ENCODE data around the gene CRYBA1. TPM values are rescaled to one million over a fixed set of nuclear protein-coding genes. Genes with fewer than 3 reads are reported as not detected.
"Not testable (repeated sequence)": the region's sequence is repeated elsewhere in the genome, so short reads cannot be mapped to it uniquely, and the experiment has no call there.

Gene CRYBA1
- polyA plus RNA-seq, 1 donor (not counting 4 experiments of a cell fraction or from before 2014, with no cell fraction given), result not detected

- no peaks in the 10 kb centered on the region for H3K79me2 ChIP-seq (ENCODE audit: control insufficient read depth, insufficient read depth, low read length)
- no peak overlapping the region for H3K27ac ChIP-seq (ENCODE audit: control insufficient read depth, insufficient read depth, low read length)
- H3K9me3 ChIP-seq (ENCODE audit: control insufficient read depth, low read depth, low read length), result no peaks in the 10 kb centered on the region
- peak overlapping the region; percentile 59 for H3K4me2 ChIP-seq (ENCODE audit: control insufficient read depth, extremely low read depth, insufficient read depth, low read depth, low read length)
- no peak overlapping the region for H3K9ac ChIP-seq (ENCODE audit: control insufficient read depth, extremely low read depth, insufficient read depth, low read length)
- H4K20me1 ChIP-seq (ENCODE audit: control insufficient read depth, extremely low read depth, insufficient read depth, low read length), result no peaks in the 10 kb centered on the region
- no peaks in the 10 kb centered on the region for H3K27me3 ChIP-seq (ENCODE audit: control insufficient read depth, extremely low read depth, insufficient read depth, low read length)
- TF ChIP-seq EZH2 (IDR thresholded peaks at IDR 0.05; ENCODE audit: low read length), result no peak
- TF ChIP-seq CTCF (optimal IDR thresholded peaks at IDR 0.05 in 1 of 3, IDR thresholded peaks at IDR 0.05 in 1 of 3, conservative IDR thresholded peaks at IDR 0.05 in 1 of 3; ENCODE audit: extremely low read depth in 1 of 3, insufficient read depth in 2 of 3, low read length in 3 of 3), result peak; percentile 80 to 90 (median 85)
- H3K36me3 ChIP-seq (ENCODE audit: control insufficient read depth in 2 of 2, extremely low read depth in 1 of 2, insufficient read depth in 2 of 2, low read length in 2 of 2), result no peaks in the 10 kb centered on the region
- dilution Hi-C loops (cut with MboI; ENCODE audit: extremely low pct_ligation_motif_present, low sequenced_read_pairs), result no loop called here
- FAIRE-seq, result peak; percentile 84
- no peaks in the 10 kb centered on the region for H3K9me1 ChIP-seq (ENCODE audit: control insufficient read depth, extremely low read depth, insufficient read depth, low read length)
- H2AFZ ChIP-seq (ENCODE audit: control insufficient read depth, low read length), result peak overlapping the region; percentile 19
- DNase-seq (ENCODE audit: low read depth, low spot score), result no peak
- H3K4me3 ChIP-seq (ENCODE audit: control insufficient read depth in 2 of 3, extremely low read depth in 1 of 3, insufficient read depth in 2 of 3, low read depth in 1 of 3, low read length in 3 of 3), result no peak overlapping the region
- peaks cover 39% of the 10 kb centered on the region for H3K4me1 ChIP-seq (ENCODE audit: control insufficient read depth, extremely low read depth, insufficient read depth, low read length)
Observed at GRCh38 chr17:29219378-29220047, 27.1 kb upstream of the CRYBA1 start.

- H3K27ac ChIP-seq (ENCODE audit: control insufficient read depth, insufficient read depth, low read length); dilution Hi-C loops (cut with MboI; ENCODE audit: extremely low pct_ligation_motif_present, low sequenced_read_pairs); H3K9ac ChIP-seq (ENCODE audit: control insufficient read depth, extremely low read depth, insufficient read depth, low read length); H3K79me2 ChIP-seq (ENCODE audit: control insufficient read depth, insufficient read depth, low read length); H3K4me3 ChIP-seq (ENCODE audit: control insufficient read depth in 2 of 3, extremely low read depth in 1 of 3, insufficient read depth in 2 of 3, low read depth in 1 of 3, low read length in 3 of 3); H3K4me2 ChIP-seq (ENCODE audit: control insufficient read depth, extremely low read depth, insufficient read depth, low read depth, low read length); H3K9me3 ChIP-seq (ENCODE audit: control insufficient read depth, low read depth, low read length); H3K9me1 ChIP-seq (ENCODE audit: control insufficient read depth, extremely low read depth, insufficient read depth, low read length); H2AFZ ChIP-seq (ENCODE audit: control insufficient read depth, low read length); DNase-seq (ENCODE audit: low read depth, low spot score); H3K27me3 ChIP-seq (ENCODE audit: control insufficient read depth, extremely low read depth, insufficient read depth, low read length); H3K36me3 ChIP-seq (ENCODE audit: control insufficient read depth in 2 of 2, extremely low read depth in 1 of 2, insufficient read depth in 2 of 2, low read length in 2 of 2); H4K20me1 ChIP-seq (ENCODE audit: control insufficient read depth, extremely low read depth, insufficient read depth, low read length); FAIRE-seq: not testable (repeated sequence)
- peaks cover 24% of the 10 kb centered on the region for H3K4me1 ChIP-seq (ENCODE audit: control insufficient read depth, extremely low read depth, insufficient read depth, low read length)
Observed at GRCh38 chr17:29221338-29221737, 25.3 kb upstream of the CRYBA1 start.

- no peaks in the 10 kb centered on the region for H3K4me1 ChIP-seq (ENCODE audit: control insufficient read depth, extremely low read depth, insufficient read depth, low read length)
- H3K9ac ChIP-seq (ENCODE audit: control insufficient read depth, extremely low read depth, insufficient read depth, low read length), result no peak overlapping the region
- no peak for FAIRE-seq
- no peak overlapping the region for H3K27ac ChIP-seq (ENCODE audit: control insufficient read depth, insufficient read depth, low read length)
- H3K36me3 ChIP-seq (ENCODE audit: control insufficient read depth in 2 of 2, extremely low read depth in 1 of 2, insufficient read depth in 2 of 2, low read length in 2 of 2), result no peaks in the 10 kb centered on the region
- DNase-seq (ENCODE audit: low read depth, low spot score), result no peak
- TF ChIP-seq EZH2 (IDR thresholded peaks at IDR 0.05; ENCODE audit: low read length), result no peak
- TF ChIP-seq CTCF (optimal IDR thresholded peaks at IDR 0.05 in 1 of 3, IDR thresholded peaks at IDR 0.05 in 1 of 3, conservative IDR thresholded peaks at IDR 0.05 in 1 of 3; ENCODE audit: extremely low read depth in 1 of 3, insufficient read depth in 2 of 3, low read length in 3 of 3), result no peak
- no peaks in the 10 kb centered on the region for H4K20me1 ChIP-seq (ENCODE audit: control insufficient read depth, extremely low read depth, insufficient read depth, low read length)
- no peaks in the 10 kb centered on the region for H3K79me2 ChIP-seq (ENCODE audit: control insufficient read depth, insufficient read depth, low read length)
- H3K9me1 ChIP-seq (ENCODE audit: control insufficient read depth, extremely low read depth, insufficient read depth, low read length), result no peaks in the 10 kb centered on the region
- no peak overlapping the region for H2AFZ ChIP-seq (ENCODE audit: control insufficient read depth, low read length)
- dilution Hi-C loops (cut with MboI; ENCODE audit: extremely low pct_ligation_motif_present, low sequenced_read_pairs), result no loop called here
- H3K27me3 ChIP-seq (ENCODE audit: control insufficient read depth, extremely low read depth, insufficient read depth, low read length), result no peaks in the 10 kb centered on the region
- H3K4me3 ChIP-seq (ENCODE audit: control insufficient read depth in 2 of 3, extremely low read depth in 1 of 3, insufficient read depth in 2 of 3, low read depth in 1 of 3, low read length in 3 of 3), result no peak overlapping the region
- H3K4me2 ChIP-seq (ENCODE audit: control insufficient read depth, extremely low read depth, insufficient read depth, low read depth, low read length), result no peak overlapping the region
- H3K9me3 ChIP-seq (ENCODE audit: control insufficient read depth, low read depth, low read length), result no peaks in the 10 kb centered on the region
Observed at GRCh38 chr17:29225396-29225795, 21.3 kb upstream of the CRYBA1 start.

Data from keratinocyte (primary cell).